GM21423 (cell line): ENCODE results near the gene FGR.
A peak's percentile ranks its signal among the peaks of the same experiment; 100 is the strongest.
"Not testable (repeated sequence)": the region's sequence is repeated elsewhere in the genome, so short reads cannot be mapped to it uniquely, and the experiment has no call there.

Source experiments
- ATAC-seq: cut with Tn5 transposase; IDR thresholded peaks from one replicate; pipeline ENCODE4 v1.9.1; 2021; ENCODE audit warnings: mild to moderate bottlenecking, moderate library complexity; ENCODE audit not compliant: unreplicated experiment

The FGR gene

GRCh38 chr1:27660300-27660835, 25.4 kb upstream of the FGR start:
- ATAC-seq, result no peak

GRCh38 chr1:27659497-27660299, 24.7 kb upstream of the FGR start:
- peak; percentile 59 for ATAC-seq

GRCh38 chr1:27658951-27659496, 24.0 kb upstream of the FGR start:
- ATAC-seq, result peak; percentile 15

GRCh38 chr1:27656157-27656893, 21.3 kb upstream of the FGR start:
- no peak for ATAC-seq

- ATAC-seq, result no peak
Measured at GRCh38 chr1:27655151-27655937, 20.4 kb upstream of the FGR start.

GRCh38 chr1:27652111-27652864, 17.3 kb upstream of the FGR start:
- no peak for ATAC-seq

- ATAC-seq, result no peak
Measured at GRCh38 chr1:27650539-27651175, 15.7 kb upstream of the FGR start.

- ATAC-seq, result no peak
Measured at GRCh38 chr1:27650171-27650538, 15.2 kb upstream of the FGR start.

- ATAC-seq, result no peak
Measured at GRCh38 chr1:27649306-27649635, 14.3 kb upstream of the FGR start.

- no peak for ATAC-seq
Measured at GRCh38 chr1:27648602-27649305, 13.8 kb upstream of the FGR start.

GRCh38 chr1:27647328-27647727, 12.3 kb upstream of the FGR start:
- no peak for ATAC-seq

- no peak for ATAC-seq
Measured at GRCh38 chr1:27646676-27647075, 11.7 kb upstream of the FGR start.

- ATAC-seq, result no peak
Measured at GRCh38 chr1:27645071-27645415, 10.1 kb upstream of the FGR start.

- no peak for ATAC-seq
Measured at GRCh38 chr1:27644369-27645070, 9.5 kb upstream of the FGR start.

- ATAC-seq, result peak; percentile 68
Measured at GRCh38 chr1:27643600-27644368, 8.8 kb upstream of the FGR start.

- ATAC-seq, result not testable (repeated sequence)
Measured at GRCh38 chr1:27640514-27640913, 5.5 kb upstream of the FGR start.

GRCh38 chr1:27638805-27639204, 3.8 kb upstream of the FGR start:
- ATAC-seq, result no peak
